Astrocyte (in vitro differentiated cells and primary cell): ENCODE data around the gene COL27A1. TPM values are rescaled to one million over a fixed set of nuclear protein-coding genes. Genes with fewer than 3 reads are reported as not detected.

Source experiments
- DNase-seq: peaks from one replicate; pipeline ENCODE4 v3.0.0-alpha.2; 2010; ENCODE audit warnings: low read depth
- FAIRE-seq: peaks from 2 replicates; lab custom pipeline; 2011; peaks lifted over from hg19 to GRCh38; lab: Jason Lieb, UNC
- H2AFZ ChIP-seq: 2 replicates; pipeline ENCODE4 v1.6.0; 2012; ENCODE audit warnings: low read depth, low read length, inconsistent platforms
- H3K27ac ChIP-seq: 2 replicates; pipeline ENCODE4 v1.5.1; 2011; ENCODE audit warnings: low read depth, low read length, inconsistent platforms
- H3K27me3 ChIP-seq: 2 replicates; pipeline ENCODE4 v1.6.0; 2011; ENCODE audit warnings: low read length, inconsistent platforms; ENCODE audit not compliant: insufficient read depth
- H3K36me3 ChIP-seq: 2 replicates; pipeline ENCODE4 v1.5.1; 2011; ENCODE audit warnings: low read length, inconsistent platforms; ENCODE audit not compliant: insufficient read depth
- H3K4me1 ChIP-seq: 2 replicates; pipeline ENCODE4 v1.5.1; 2011; ENCODE audit warnings: low read length, inconsistent platforms; ENCODE audit not compliant: insufficient read depth
- H3K4me2 ChIP-seq: 2 replicates; pipeline ENCODE4 v1.6.0; 2012; ENCODE audit warnings: low read length, inconsistent platforms
- H3K4me3 ChIP-seq: 2 replicates; pipeline ENCODE4 v1.5.1; 2011; ENCODE audit warnings: low read depth, mild to moderate bottlenecking, low read length, inconsistent platforms; ENCODE audit not compliant: insufficient read depth
- H3K79me2 ChIP-seq: 2 replicates; pipeline ENCODE4 v1.6.0; 2012; ENCODE audit warnings: mild to moderate bottlenecking, low read length, inconsistent platforms; ENCODE audit not compliant: insufficient read depth
- H3K9ac ChIP-seq: 2 replicates; pipeline ENCODE4 v1.6.0; 2012; ENCODE audit warnings: mild to moderate bottlenecking, low read length, inconsistent platforms
- H3K9me3 ChIP-seq: 2 replicates; pipeline ENCODE4 v1.5.1; 2012; ENCODE audit warnings: low read depth, mild to moderate bottlenecking, low read length, inconsistent platforms; ENCODE audit not compliant: insufficient read depth
- H4K20me1 ChIP-seq: 2 replicates; pipeline ENCODE4 v1.6.0; 2012; ENCODE audit warnings: low read length, inconsistent platforms; ENCODE audit not compliant: insufficient read depth
- H3K27ac Mint-ChIP-seq: one replicate; pipeline ENCODE4 v1.8.0; 2021; ENCODE audit warnings: mild to moderate bottlenecking, mixed read lengths; ENCODE audit not compliant: unreplicated experiment
- H3K27me3 Mint-ChIP-seq: one replicate; pipeline ENCODE4 v1.8.0; 2021; ENCODE audit warnings: low read depth, mixed read lengths; ENCODE audit not compliant: unreplicated experiment
- H3K36me3 Mint-ChIP-seq: one replicate; pipeline ENCODE4 v1.8.0; 2021; ENCODE audit warnings: low read depth, mixed read lengths; ENCODE audit not compliant: unreplicated experiment
- H3K4me1 Mint-ChIP-seq: one replicate; pipeline ENCODE4 v1.8.0; 2021; ENCODE audit warnings: low read depth, mixed read lengths; ENCODE audit not compliant: unreplicated experiment
- H3K4me3 Mint-ChIP-seq: one replicate; pipeline ENCODE4 v1.8.0; 2021; ENCODE audit warnings: mild to moderate bottlenecking, moderate library complexity, mixed read lengths; ENCODE audit not compliant: unreplicated experiment
- H3K9me3 Mint-ChIP-seq: one replicate; pipeline ENCODE4 v1.8.0; 2021; ENCODE audit warnings: mild to moderate bottlenecking, mixed read lengths; ENCODE audit not compliant: unreplicated experiment
- EZH2 ChIP-seq: IDR thresholded peaks from 2 replicates; pipeline ENCODE4 v1.6.1; 2012; ENCODE audit warnings: mild to moderate bottlenecking, low read length, inconsistent platforms; ENCODE audit not compliant: insufficient read depth
- total RNA-seq: library from RNA; stranded (reverse); gene quantifications from 2 replicates; pipeline ENCODE4 v1.2.1, GENCODE V29; 2021
- TF ChIP-seq, protein P1 (sequence below): IDR thresholded peaks from 2 replicates; pipeline ENCODE4 v1.5.1; 2011; ENCODE audit warnings: low read depth, mild to moderate bottlenecking, inconsistent platforms, low read length, moderate library complexity; ENCODE audit not compliant: insufficient read depth

COL27A1 gene
- total RNA-seq, 1 donor from 2014 or later, result 31.2 TPM

DNA sequence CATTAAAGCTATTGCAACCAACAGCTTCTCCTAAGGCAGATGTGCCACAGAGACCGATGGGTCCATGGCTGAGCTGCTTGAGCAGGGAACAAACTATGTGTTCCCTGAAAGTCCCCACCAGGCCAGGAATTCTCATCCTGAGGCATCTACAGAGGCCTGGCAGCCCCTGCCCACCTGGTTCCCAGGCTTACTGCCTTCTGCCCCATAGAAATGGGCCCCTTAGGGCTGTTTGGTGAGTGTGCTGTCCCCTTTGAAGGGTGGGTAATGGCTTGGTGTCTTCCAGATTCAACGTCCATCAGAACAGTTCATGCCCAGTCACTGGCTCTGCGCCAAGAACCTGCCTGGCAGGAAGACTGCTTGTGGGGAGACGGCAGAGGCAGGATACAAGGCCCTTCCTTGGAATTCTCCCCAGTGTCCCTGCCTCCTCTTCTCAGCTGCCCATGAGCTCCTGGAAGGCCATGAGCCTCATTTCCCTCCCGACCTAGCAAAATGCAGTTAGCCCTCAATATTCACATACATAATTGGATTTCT lies 3.8 kb upstream of the COL27A1 start:
- Histone ChIP-seq H3K4me2 (no peak overlapping the region), H3K27me3 (peaks cover 19% of the 10 kb centered on the region), H3K36me3 (no peaks in the 10 kb centered on the region), H2AFZ (no peak overlapping the region), H3K9me3 (no peaks in the 10 kb centered on the region), H3K9ac (no peak overlapping the region), H3K27ac (no peak overlapping the region), H3K4me1 (peaks cover 14% of the 10 kb centered on the region), H3K79me2 (peaks cover 3% of the 10 kb centered on the region), H4K20me1 (peaks cover 3% of the 10 kb centered on the region), H3K4me3 (no peak overlapping the region)
- Mint-ChIP-seq H3K36me3 (peaks cover 2% of the 10 kb centered on the region), H3K4me3 (no peak overlapping the region), H3K27me3 (peaks cover 48% of the 10 kb centered on the region), H3K4me1 (peaks cover 8% of the 10 kb centered on the region), H3K27ac (no peak overlapping the region), H3K9me3 (peaks cover 4% of the 10 kb centered on the region)
- no peak for TF ChIP-seq EZH2
- TF ChIP-seq, protein P1, sequence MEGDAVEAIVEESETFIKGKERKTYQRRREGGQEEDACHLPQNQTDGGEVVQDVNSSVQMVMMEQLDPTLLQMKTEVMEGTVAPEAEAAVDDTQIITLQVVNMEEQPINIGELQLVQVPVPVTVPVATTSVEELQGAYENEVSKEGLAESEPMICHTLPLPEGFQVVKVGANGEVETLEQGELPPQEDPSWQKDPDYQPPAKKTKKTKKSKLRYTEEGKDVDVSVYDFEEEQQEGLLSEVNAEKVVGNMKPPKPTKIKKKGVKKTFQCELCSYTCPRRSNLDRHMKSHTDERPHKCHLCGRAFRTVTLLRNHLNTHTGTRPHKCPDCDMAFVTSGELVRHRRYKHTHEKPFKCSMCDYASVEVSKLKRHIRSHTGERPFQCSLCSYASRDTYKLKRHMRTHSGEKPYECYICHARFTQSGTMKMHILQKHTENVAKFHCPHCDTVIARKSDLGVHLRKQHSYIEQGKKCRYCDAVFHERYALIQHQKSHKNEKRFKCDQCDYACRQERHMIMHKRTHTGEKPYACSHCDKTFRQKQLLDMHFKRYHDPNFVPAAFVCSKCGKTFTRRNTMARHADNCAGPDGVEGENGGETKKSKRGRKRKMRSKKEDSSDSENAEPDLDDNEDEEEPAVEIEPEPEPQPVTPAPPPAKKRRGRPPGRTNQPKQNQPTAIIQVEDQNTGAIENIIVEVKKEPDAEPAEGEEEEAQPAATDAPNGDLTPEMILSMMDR, result no peak
- FAIRE-seq (no peak), DNase-seq (no peak)

GRCh38 chr9:114153761-114154599 lies 1.4 kb upstream of the COL27A1 start:
- H3K36me3 Mint-ChIP-seq, result peaks cover 13% of the 10 kb centered on the region
- H3K4me2 ChIP-seq, result peak overlapping the region; percentile 100
- peaks cover 24% of the 10 kb centered on the region for H3K4me1 Mint-ChIP-seq
- peaks cover 31% of the 10 kb centered on the region for H3K27me3 Mint-ChIP-seq
- H3K4me3 ChIP-seq, result peak overlapping the region; percentile 46
- H3K4me1 ChIP-seq, result peaks cover 33% of the 10 kb centered on the region
- FAIRE-seq (no peak), DNase-seq (peak; percentile 19)
- H3K9me3 ChIP-seq, result no peaks in the 10 kb centered on the region
- H4K20me1 ChIP-seq, result peaks cover 27% of the 10 kb centered on the region
- peaks cover 28% of the 10 kb centered on the region for H3K79me2 ChIP-seq
- peaks cover 14% of the 10 kb centered on the region for H3K27me3 ChIP-seq
- H3K36me3 ChIP-seq, result no peaks in the 10 kb centered on the region
- H3K9me3 Mint-ChIP-seq, result peaks cover 2% of the 10 kb centered on the region
- peak overlapping the region; percentile 83 for H3K4me3 Mint-ChIP-seq
- no peak overlapping the region for H3K27ac Mint-ChIP-seq
- H2AFZ ChIP-seq, result peak overlapping the region; percentile 47
- peak; percentile 93 for TF ChIP-seq EZH2
- TF ChIP-seq, protein P1, result no peak
- H3K27ac ChIP-seq, result no peak overlapping the region
- peak overlapping the region; percentile 20 for H3K9ac ChIP-seq
